Sigmoid colon (tissue), 7 donors: ENCODE measurements around the gene GPR183. TPM values are rescaled to one million over a fixed set of nuclear protein-coding genes. Genes with fewer than 3 reads are reported as not detected.
A peak's percentile ranks its signal among the peaks of the same experiment; 100 is the strongest.

ENCODE experiments used
- DNase-seq: peaks from one replicate; pipeline ENCODE4 v3.0.0-alpha.2; 2019
- H3K27ac ChIP-seq, 4 donors: fragments of 200-600 bp; sonication (generic); one replicate each; pipeline ENCODE4 v1.5.1; 2016 to 2019; ENCODE audit warnings: mild to moderate bottlenecking in 1 of 4
- H3K27me3 ChIP-seq, 3 donors: fragments of 200-600 bp; sonication (generic); one replicate each; pipeline ENCODE4 v1.5.1; 2019; ENCODE audit warnings: mild to moderate bottlenecking in 1 of 3
- H3K36me3 ChIP-seq, 4 donors: fragments of 200-600 bp; sonication (generic); one replicate each; pipeline ENCODE4 v1.5.1; 2016 to 2019
- H3K4me1 ChIP-seq, 4 donors: fragments of 200-600 bp; sonication (generic); one replicate each; pipeline ENCODE4 v1.5.1; 2017 to 2019
- H3K4me3 ChIP-seq, 4 donors: fragments of 200-600 bp; sonication (generic); one replicate each; pipeline ENCODE4 v1.5.1; 2017 to 2019; ENCODE audit warnings: mild to moderate bottlenecking in 2 of 4, moderate library complexity in 1 of 4
- H3K9me3 ChIP-seq, 4 donors: fragments of 200-600 bp in 3 of 4; sonication (generic) in 3 of 4; one replicate each; pipeline versions ENCODE4 v1.5.1 to v1.6.1; 2013 to 2019
- CTCF ChIP-seq, 4 experiments: fragments of 450-650 bp in 3 of 4; fragments of 200-600 bp in 1 of 4; IDR thresholded peaks; one replicate each; pipeline ENCODE4 v1.5.1; 2016 to 2019; ENCODE audit warnings: antibody characterized with exemption in 4 of 4, mild to moderate bottlenecking in 3 of 4, moderate library complexity in 2 of 4
- EP300 ChIP-seq, 4 donors: sonication (generic); formaldehyde crosslinking; IDR thresholded peaks; one replicate each; pipeline ENCODE4 v1.6.1; 2017; ENCODE audit warnings: antibody characterized with exemption in 4 of 4
- POLR2A ChIP-seq, 2 donors: fragments of 450-650 bp; IDR thresholded peaks; one replicate each; pipeline ENCODE4 v1.6.1; 2016; ENCODE audit warnings: antibody characterized with exemption in 2 of 2, mild to moderate bottlenecking in 2 of 2, moderate library complexity in 2 of 2
- POLR2AphosphoS5 ChIP-seq, 4 donors: sonication (generic); formaldehyde crosslinking; IDR thresholded peaks; one replicate each; pipeline ENCODE4 v1.6.1; 2017; ENCODE audit warnings: antibody characterized with exemption in 4 of 4
- WGBS, 2 donors: extraction: QIAGEN DNeasy Blood & Tissue Kit; methylation state at CpG; one replicate each; pipeline ENCODE4 v1.1.7; 2013; 5-methylcytosine and 5-hydroxymethylcytosine counted together
- intact Hi-C: fragments of 100-400 bp; cut with DNase I; formaldehyde crosslinking; loops from one replicate; pipeline ENCODE4 v1.15.1; 2023
- polyA plus RNA-seq, 3 donors: library from polyadenylated mRNA; stranded (reverse); fragments of 200-250 nt; gene quantifications; one replicate each; pipeline ENCODE4 v1.2.3, GENCODE V29; 2013
- total RNA-seq, 4 donors: library from RNA; depleted of rRNA; stranded (reverse); fragments of >200 nt; gene quantifications; one replicate each; pipeline ENCODE4 v1.1.0, GENCODE V29; 2016
- donor health status: healthy with polysubstance abuse.
- donor health status: Bipolar disorder and iron deficiency.
- donor health status: healthy.

The GPR183 gene
- total and polyA plus RNA-seq, 7 donors = 4.8 to 36.4 (median 30.9) TPM

DNA sequence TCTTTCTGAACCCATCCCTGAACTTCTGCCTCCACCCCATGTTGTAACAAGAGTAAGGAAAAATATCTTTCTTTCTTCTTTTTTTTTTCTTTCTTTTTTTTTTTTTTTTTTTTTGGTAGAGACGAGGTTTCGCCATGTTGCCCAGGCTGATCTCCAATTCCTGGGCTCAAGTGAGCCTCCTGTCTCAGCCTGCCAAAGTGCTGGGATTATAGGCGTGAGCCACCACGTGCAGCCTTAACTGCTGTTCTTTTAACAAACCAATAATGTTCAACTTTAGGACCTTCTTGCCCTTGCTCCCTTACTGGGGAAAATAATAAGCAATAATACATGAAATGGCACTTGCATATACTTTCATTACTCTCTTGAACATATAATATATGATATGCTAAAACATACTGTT is 19.6 kb downstream of the GPR183 start:
- peaks cover 0 to 1% (median 0%) of the 10 kb centered on the region in 4 donors for H3K36me3 ChIP-seq
- intact Hi-C loops = no loop called here
- no peak overlapping the region for H3K4me3 ChIP-seq
- no peak overlapping the region for H3K27ac ChIP-seq
- peaks cover 0 to 34% (median 20%) of the 10 kb centered on the region in 4 donors for H3K4me1 ChIP-seq
- no peak for DNase-seq
- H3K9me3 ChIP-seq = no peaks in the 10 kb centered on the region
- WGBS, 2 donors = 88 to 93% methylated on average over 4 of the region's 4 CpGs
- H3K27me3 ChIP-seq = no peaks in the 10 kb centered on the region
- no peak for TF ChIP-seq CTCF (IDR thresholded peaks at IDR 0.05)
- no peak for TF ChIP-seq POLR2A (IDR thresholded peaks at IDR 0.05)
- TF ChIP-seq EP300 (IDR thresholded peaks at IDR 0.05) = no peak
- TF ChIP-seq POLR2AphosphoS5 (IDR thresholded peaks at IDR 0.05) = no peak

- DNase-seq = no peak
- peaks cover 0 to 40% (median 25%) of the 10 kb centered on the region in 4 donors for H3K4me1 ChIP-seq
Measured at GRCh38 chr13:99285432-99286182, 21.6 kb downstream of the GPR183 start.

DNA sequence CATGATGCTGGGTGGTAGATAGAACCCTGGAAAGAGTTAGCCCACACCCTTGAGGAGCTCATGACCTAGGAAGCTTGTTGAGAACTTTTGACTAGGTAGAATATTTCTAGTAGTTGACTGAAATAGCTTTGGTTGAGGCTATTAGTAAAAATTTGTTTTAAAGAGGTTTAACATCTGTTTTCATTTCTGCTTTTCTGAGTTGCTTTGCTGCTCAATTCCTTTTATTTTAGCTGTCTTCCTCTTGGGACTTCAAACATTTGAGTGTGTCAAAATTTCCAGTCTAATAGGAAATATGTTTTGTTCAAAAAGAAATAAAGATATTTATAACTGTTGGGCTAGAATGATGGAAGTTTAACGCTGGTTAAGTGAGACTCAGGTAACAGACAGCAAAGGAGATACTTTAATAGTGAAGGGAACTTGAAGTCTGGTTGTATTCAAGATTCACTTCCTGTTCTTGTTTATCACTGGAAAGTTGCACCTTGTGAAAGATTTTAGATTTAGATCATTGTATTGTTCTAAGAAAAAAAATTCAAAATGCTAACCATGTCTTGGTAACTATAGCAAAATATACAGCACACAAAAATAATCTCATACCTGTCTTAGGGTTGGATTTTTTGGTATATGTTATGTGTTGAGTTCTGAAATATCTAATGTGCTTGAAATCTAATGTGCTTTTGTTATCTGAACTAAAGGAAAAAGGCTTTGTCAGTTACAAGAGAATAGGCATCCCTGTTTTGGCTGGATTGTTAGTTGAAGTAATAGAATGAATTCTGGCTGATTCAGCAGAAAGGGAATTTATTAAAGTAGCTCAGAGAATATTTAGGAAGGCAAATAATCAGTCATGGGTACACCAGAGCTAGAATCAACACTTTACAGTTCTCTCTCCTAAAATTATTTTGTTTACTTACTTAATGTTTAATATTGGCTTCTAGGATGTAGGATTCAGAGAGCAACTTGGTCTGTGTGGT is 24.7 kb downstream of the GPR183 start:
- WGBS, 2 donors = 41 to 83% methylated on average over 1 of the region's 1 CpG
- intact Hi-C loops = no loop called here
- TF ChIP-seq POLR2A (IDR thresholded peaks at IDR 0.05) = no peak
- no peak for TF ChIP-seq EP300 (IDR thresholded peaks at IDR 0.05)
- no peak for TF ChIP-seq POLR2AphosphoS5 (IDR thresholded peaks at IDR 0.05)
- TF ChIP-seq CTCF (IDR thresholded peaks at IDR 0.05) = no peak
- Histone ChIP-seq H3K27ac (peak overlapping the region in 3 of 4 donors; percentile 48 to 55 (median 53)), H3K36me3 (no peaks in the 10 kb centered on the region), H3K9me3 (no peaks in the 10 kb centered on the region), H3K4me1 (peaks cover 0 to 31% (median 12%) of the 10 kb centered on the region in 4 donors), H3K27me3 (no peaks in the 10 kb centered on the region), H3K4me3 (no peak overlapping the region)
- DNase-seq = no peak

More at GRCh38 chr13:99285432-99286182, 21.6 kb downstream of the GPR183 start:
- H3K27me3 ChIP-seq = no peaks in the 10 kb centered on the region
- no peaks in the 10 kb centered on the region for H3K9me3 ChIP-seq
- 62 to 78% methylated on average over 10 of the region's 10 CpGs for WGBS, 2 donors
- no peaks in the 10 kb centered on the region for H3K36me3 ChIP-seq
- peak overlapping the region in 2 of 4 donors; percentile 32 to 42 for H3K27ac ChIP-seq
- no peak overlapping the region for H3K4me3 ChIP-seq
- intact Hi-C loops = no loop called here
- TF ChIP-seq POLR2A (IDR thresholded peaks at IDR 0.05) (no peak), EP300 (IDR thresholded peaks at IDR 0.05) (no peak)

- Histone ChIP-seq H3K4me1 (peaks cover 0 to 31% (median 11%) of the 10 kb centered on the region in 4 donors), H3K36me3 (no peaks in the 10 kb centered on the region), H3K27ac (peak overlapping the region; percentile 19 to 55 (median 50)), H3K4me3 (no peak overlapping the region), H3K27me3 (no peaks in the 10 kb centered on the region), H3K9me3 (no peaks in the 10 kb centered on the region)
- intact Hi-C loops = no loop called here
- 65 to 87% methylated on average over 5 of the region's 5 CpGs for WGBS, 2 donors
- DNase-seq = peak; percentile 78
- TF ChIP-seq EP300 (IDR thresholded peaks at IDR 0.05) = peak in 1 of 4 donors; percentile 50
- TF ChIP-seq POLR2A (IDR thresholded peaks at IDR 0.05) = no peak
- TF ChIP-seq POLR2AphosphoS5 (IDR thresholded peaks at IDR 0.05) = peak in 2 of 4 donors; percentile 55 to 61
- no peak for TF ChIP-seq CTCF (IDR thresholded peaks at IDR 0.05)
Measured at GRCh38 chr13:99281811-99282263, 25.4 kb downstream of the GPR183 start.
